Measurements from ENCODE around the gene FMN2.

Gene FMN2

DNA sequence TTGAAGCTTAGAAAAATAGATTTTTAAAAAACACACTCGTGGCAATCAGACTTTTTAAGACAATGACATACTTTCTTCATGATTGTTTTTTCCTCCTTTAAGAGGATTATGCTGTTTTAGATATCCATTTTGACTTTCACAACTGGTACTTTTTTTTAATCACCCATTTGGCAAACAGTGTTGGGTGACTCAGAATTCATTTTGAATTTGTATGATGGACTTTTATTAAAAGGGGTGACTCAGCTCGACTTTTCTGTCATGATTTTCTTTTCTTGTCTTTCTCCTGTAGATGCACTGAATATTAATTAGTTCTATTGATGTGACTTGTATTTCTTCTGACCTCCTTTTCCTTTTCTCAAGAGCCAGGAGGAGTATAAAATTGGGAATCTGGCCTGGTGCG is 44.7 kb downstream of the FMN2 start (continued):
- TF ChIP-seq, protein P1, sequence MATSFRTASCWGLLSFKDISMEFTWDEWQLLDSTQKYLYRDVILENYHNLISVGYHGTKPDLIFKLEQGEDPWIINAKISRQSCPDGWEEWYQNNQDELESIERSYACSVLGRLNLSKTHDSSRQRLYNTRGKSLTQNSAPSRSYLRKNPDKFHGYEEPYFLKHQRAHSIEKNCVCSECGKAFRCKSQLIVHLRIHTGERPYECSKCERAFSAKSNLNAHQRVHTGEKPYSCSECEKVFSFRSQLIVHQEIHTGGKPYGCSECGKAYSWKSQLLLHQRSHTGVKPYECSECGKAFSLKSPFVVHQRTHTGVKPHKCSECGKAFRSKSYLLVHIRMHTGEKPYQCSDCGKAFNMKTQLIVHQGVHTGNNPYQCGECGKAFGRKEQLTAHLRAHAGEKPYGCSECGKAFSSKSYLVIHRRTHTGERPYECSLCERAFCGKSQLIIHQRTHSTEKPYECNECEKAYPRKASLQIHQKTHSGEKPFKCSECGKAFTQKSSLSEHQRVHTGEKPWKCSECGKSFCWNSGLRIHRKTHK (tag by site-specific recombination; IDR thresholded peaks at IDR 0.05): no peak
- TF ChIP-seq ZNF791 (tag by site-specific recombination; IDR thresholded peaks at IDR 0.05) (no peak), MEIS1 (CRISPR knock-in tag; IDR thresholded peaks at IDR 0.05; ENCODE audit: borderline replicate concordance) (no peak), ZNF2 (tag by site-specific recombination; IDR thresholded peaks at IDR 0.05) (no peak)
- TF ChIP-seq, protein P2, sequence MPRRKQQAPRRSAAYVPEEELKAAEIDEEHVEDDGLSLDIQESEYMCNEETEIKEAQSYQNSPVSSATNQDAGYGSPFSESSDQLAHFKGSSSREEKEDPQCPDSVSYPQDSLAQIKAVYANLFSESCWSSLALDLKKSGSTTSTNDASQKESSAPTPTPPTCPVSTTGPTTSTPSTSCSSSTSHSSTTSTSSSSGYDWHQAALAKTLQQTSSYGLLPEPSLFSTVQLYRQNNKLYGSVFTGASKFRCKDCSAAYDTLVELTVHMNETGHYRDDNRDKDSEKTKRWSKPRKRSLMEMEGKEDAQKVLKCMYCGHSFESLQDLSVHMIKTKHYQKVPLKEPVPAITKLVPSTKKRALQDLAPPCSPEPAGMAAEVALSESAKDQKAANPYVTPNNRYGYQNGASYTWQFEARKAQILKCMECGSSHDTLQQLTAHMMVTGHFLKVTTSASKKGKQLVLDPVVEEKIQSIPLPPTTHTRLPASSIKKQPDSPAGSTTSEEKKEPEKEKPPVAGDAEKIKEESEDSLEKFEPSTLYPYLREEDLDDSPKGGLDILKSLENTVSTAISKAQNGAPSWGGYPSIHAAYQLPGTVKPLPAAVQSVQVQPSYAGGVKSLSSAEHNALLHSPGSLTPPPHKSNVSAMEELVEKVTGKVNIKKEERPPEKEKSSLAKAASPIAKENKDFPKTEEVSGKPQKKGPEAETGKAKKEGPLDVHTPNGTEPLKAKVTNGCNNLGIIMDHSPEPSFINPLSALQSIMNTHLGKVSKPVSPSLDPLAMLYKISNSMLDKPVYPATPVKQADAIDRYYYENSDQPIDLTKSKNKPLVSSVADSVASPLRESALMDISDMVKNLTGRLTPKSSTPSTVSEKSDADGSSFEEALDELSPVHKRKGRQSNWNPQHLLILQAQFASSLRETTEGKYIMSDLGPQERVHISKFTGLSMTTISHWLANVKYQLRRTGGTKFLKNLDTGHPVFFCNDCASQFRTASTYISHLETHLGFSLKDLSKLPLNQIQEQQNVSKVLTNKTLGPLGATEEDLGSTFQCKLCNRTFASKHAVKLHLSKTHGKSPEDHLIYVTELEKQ (tag by site-specific recombination; IDR thresholded peaks at IDR 0.05; ENCODE audit: borderline replicate concordance): no peak

DNA sequence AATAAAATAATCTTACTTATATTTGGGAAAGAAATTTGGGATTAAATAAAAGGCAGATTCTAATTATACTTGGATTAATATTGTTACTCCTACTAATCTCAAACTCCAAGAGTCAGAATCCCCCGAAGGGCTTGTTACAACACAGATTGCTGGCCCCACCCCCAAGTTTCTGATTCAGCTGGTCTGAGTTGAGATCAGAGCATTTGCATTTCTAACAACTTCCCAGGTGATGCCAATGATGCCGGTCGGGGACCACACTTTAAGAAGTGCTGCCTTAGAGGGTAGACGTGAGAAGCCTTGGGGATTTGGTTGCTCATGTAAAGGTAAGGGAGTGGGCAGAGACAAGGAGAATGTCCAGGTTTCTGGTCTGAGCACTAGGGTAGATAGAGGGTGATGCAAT is 47.2 kb downstream of the FMN2 start:
- CTCF ChIA-PET: interaction anchor here (0.6 to 5.5 kb wide), 3 partner anchors 9 to 128 kb away, joined by 3 to 43 read pairs (median 7); no protein-coding TSS in a partner anchor
- H3K4me3 ChIP-seq (ENCODE audit: low read depth, low read length): no peak overlapping the region
- H3K27ac ChIP-seq (ENCODE audit: extremely low read depth, low read depth, low read length): no peak overlapping the region
- POLR2A ChIA-PET: no interaction called here
- TF ChIP-seq, protein P3, sequence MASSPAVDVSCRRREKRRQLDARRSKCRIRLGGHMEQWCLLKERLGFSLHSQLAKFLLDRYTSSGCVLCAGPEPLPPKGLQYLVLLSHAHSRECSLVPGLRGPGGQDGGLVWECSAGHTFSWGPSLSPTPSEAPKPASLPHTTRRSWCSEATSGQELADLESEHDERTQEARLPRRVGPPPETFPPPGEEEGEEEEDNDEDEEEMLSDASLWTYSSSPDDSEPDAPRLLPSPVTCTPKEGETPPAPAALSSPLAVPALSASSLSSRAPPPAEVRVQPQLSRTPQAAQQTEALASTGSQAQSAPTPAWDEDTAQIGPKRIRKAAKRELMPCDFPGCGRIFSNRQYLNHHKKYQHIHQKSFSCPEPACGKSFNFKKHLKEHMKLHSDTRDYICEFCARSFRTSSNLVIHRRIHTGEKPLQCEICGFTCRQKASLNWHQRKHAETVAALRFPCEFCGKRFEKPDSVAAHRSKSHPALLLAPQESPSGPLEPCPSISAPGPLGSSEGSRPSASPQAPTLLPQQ (tag by site-specific recombination; IDR thresholded peaks at IDR 0.05): 0 out of 2 replicates have a peak, but pooled peaks have one; percentile 18
- TF ChIP-seq, protein P4, sequence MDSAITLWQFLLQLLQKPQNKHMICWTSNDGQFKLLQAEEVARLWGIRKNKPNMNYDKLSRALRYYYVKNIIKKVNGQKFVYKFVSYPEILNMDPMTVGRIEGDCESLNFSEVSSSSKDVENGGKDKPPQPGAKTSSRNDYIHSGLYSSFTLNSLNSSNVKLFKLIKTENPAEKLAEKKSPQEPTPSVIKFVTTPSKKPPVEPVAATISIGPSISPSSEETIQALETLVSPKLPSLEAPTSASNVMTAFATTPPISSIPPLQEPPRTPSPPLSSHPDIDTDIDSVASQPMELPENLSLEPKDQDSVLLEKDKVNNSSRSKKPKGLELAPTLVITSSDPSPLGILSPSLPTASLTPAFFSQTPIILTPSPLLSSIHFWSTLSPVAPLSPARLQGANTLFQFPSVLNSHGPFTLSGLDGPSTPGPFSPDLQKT (IDR thresholded peaks at IDR 0.05; ENCODE audit: borderline replicate concordance, low read depth, low read length): no peak
- peaks cover 0 to 7% of the 10 kb centered on the region in 2 experiments; a peak in 2 of 3 replicates for H3K36me3 ChIP-seq (ENCODE audit: control insufficient read depth in 2 of 2, insufficient read depth in 1 of 2, low read length in 2 of 2)
- H3K9me3 ChIP-seq (ENCODE audit: control insufficient read depth, insufficient read depth, low read depth, low read length): no peaks in the 10 kb centered on the region
- H3K4me1 ChIP-seq (ENCODE audit: control insufficient read depth, insufficient read depth, low read length): no peaks in the 10 kb centered on the region

DNA sequence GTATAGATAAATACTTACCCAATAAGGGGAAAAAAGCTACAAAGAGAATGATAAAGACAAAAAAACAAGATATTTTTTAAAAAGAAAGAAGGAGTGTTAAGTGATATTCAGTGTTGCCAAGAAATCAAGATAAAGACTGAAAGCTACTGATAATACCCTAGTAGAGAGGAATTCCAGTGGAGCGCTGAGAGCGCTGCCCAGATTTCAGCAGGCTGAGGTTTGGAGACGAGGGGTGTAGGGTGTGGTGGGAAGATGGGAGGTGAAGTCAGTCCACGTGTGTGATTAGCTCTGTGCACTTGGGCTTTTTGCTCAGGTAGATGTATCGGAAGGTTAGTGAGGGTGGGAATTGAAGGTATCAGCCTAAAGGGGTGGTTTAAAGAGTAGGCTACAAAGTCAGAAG is 47.8 kb downstream of the FMN2 start:
- POLR2A ChIA-PET: no interaction called here
- peaks cover 0 to 9% of the 10 kb centered on the region in 2 experiments; a peak in 2 of 3 replicates for H3K36me3 ChIP-seq (ENCODE audit: control insufficient read depth in 2 of 2, insufficient read depth in 1 of 2, low read length in 2 of 2)
- H3K4me3 ChIP-seq (ENCODE audit: low read depth, low read length): no peak overlapping the region
- CTCF ChIA-PET: interaction anchor here (0.6 to 5.5 kb wide), 5 partner anchors 8 to 509 kb away, joined by 3 to 43 read pairs (median 4); no protein-coding TSS in a partner anchor
- no peak overlapping the region for H3K27ac ChIP-seq (ENCODE audit: extremely low read depth, low read depth, low read length)
- H3K4me1 ChIP-seq (ENCODE audit: control insufficient read depth, insufficient read depth, low read length): no peaks in the 10 kb centered on the region
- no peaks in the 10 kb centered on the region for H3K9me3 ChIP-seq (ENCODE audit: control insufficient read depth, insufficient read depth, low read depth, low read length)
- TF ChIP-seq ZNF10 (tag by site-specific recombination; IDR thresholded peaks at IDR 0.05): no peak
- TF ChIP-seq, protein P5, sequence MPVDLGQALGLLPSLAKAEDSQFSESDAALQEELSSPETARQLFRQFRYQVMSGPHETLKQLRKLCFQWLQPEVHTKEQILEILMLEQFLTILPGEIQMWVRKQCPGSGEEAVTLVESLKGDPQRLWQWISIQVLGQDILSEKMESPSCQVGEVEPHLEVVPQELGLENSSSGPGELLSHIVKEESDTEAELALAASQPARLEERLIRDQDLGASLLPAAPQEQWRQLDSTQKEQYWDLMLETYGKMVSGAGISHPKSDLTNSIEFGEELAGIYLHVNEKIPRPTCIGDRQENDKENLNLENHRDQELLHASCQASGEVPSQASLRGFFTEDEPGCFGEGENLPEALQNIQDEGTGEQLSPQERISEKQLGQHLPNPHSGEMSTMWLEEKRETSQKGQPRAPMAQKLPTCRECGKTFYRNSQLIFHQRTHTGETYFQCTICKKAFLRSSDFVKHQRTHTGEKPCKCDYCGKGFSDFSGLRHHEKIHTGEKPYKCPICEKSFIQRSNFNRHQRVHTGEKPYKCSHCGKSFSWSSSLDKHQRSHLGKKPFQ (tag by site-specific recombination; IDR thresholded peaks at IDR 0.05): no peak
- TF ChIP-seq, protein P6, sequence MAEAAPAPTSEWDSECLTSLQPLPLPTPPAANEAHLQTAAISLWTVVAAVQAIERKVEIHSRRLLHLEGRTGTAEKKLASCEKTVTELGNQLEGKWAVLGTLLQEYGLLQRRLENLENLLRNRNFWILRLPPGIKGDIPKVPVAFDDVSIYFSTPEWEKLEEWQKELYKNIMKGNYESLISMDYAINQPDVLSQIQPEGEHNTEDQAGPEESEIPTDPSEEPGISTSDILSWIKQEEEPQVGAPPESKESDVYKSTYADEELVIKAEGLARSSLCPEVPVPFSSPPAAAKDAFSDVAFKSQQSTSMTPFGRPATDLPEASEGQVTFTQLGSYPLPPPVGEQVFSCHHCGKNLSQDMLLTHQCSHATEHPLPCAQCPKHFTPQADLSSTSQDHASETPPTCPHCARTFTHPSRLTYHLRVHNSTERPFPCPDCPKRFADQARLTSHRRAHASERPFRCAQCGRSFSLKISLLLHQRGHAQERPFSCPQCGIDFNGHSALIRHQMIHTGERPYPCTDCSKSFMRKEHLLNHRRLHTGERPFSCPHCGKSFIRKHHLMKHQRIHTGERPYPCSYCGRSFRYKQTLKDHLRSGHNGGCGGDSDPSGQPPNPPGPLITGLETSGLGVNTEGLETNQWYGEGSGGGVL (tag by site-specific recombination; IDR thresholded peaks at IDR 0.05): no peak
- no peak for TF ChIP-seq ZNF837 (tag by site-specific recombination; IDR thresholded peaks at IDR 0.05)
- TF ChIP-seq, protein P7, sequence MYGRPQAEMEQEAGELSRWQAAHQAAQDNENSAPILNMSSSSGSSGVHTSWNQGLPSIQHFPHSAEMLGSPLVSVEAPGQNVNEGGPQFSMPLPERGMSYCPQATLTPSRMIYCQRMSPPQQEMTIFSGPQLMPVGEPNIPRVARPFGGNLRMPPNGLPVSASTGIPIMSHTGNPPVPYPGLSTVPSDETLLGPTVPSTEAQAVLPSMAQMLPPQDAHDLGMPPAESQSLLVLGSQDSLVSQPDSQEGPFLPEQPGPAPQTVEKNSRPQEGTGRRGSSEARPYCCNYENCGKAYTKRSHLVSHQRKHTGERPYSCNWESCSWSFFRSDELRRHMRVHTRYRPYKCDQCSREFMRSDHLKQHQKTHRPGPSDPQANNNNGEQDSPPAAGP (tag by site-specific recombination; IDR thresholded peaks at IDR 0.05): no peak
- no peak for TF ChIP-seq ZNF600 (tag by site-specific recombination; IDR thresholded peaks at IDR 0.05)
- TF ChIP-seq ZNF248 (tag by site-specific recombination; IDR thresholded peaks at IDR 0.05): no peak
- no peak for TF ChIP-seq ZNF169 (tag by site-specific recombination; IDR thresholded peaks at IDR 0.05)
- TF ChIP-seq, protein P8, sequence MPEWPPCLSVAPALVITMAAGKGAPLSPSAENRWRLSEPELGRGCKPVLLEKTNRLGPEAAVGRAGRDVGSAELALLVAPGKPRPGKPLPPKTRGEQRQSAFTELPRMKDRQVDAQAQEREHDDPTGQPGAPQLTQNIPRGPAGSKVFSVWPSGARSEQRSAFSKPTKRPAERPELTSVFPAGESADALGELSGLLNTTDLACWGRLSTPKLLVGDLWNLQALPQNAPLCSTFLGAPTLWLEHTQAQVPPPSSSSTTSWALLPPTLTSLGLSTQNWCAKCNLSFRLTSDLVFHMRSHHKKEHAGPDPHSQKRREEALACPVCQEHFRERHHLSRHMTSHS (tag by site-specific recombination; IDR thresholded peaks at IDR 0.05): no peak
- TF ChIP-seq ZSCAN23 (tag by site-specific recombination; IDR thresholded peaks at IDR 0.05): no peak
- no peak for TF ChIP-seq SCRT2 (tag by site-specific recombination; IDR thresholded peaks at IDR 0.05)
- TF ChIP-seq ZNF23 (tag by site-specific recombination; IDR thresholded peaks at IDR 0.05; ENCODE audit: borderline replicate concordance): no peak
- no peak for TF ChIP-seq ZFP37 (tag by site-specific recombination; IDR thresholded peaks at IDR 0.05)
